Kidney epithelial cell (primary cell): ENCODE results near the gene DUOX2. TPM values are rescaled to one million over a fixed set of nuclear protein-coding genes. Genes with fewer than 3 reads are reported as not detected.

Experiments used
- DNase-seq: peaks from one replicate; pipeline ENCODE4 v3.0.0-alpha.2; 2010; ENCODE audit warnings: low read depth
- H3K27me3 ChIP-seq: 2 replicates; pipeline ENCODE4 v1.6.0; 2011; ENCODE audit warnings: low read length; ENCODE audit not compliant: control insufficient read depth, insufficient read depth
- H3K36me3 ChIP-seq: 2 replicates; pipeline ENCODE4 v1.5.1; 2011; ENCODE audit warnings: low read length; ENCODE audit not compliant: control insufficient read depth, insufficient read depth
- H3K4me3 ChIP-seq: 2 replicates; pipeline ENCODE4 v1.5.1; 2011; ENCODE audit warnings: low read depth, mild to moderate bottlenecking, control low read depth, low read length
- total RNA-seq: library from RNA; depleted of rRNA; stranded (reverse); fragments of >200 nt; gene quantifications from 2 replicates; pipeline ENCODE4 v1.2.3, GENCODE V29; 2015
- TF ChIP-seq, protein P1 (sequence below): IDR thresholded peaks from 2 replicates; pipeline ENCODE4 v1.5.1; 2011; ENCODE audit warnings: mild to moderate bottlenecking, moderate library complexity, low read length, control low read depth, inconsistent platforms; ENCODE audit not compliant: insufficient read depth, poor library complexity, severe bottlenecking

Gene DUOX2
- total RNA-seq, 1 donor from 2014 or later: 0.08 TPM

DNA sequence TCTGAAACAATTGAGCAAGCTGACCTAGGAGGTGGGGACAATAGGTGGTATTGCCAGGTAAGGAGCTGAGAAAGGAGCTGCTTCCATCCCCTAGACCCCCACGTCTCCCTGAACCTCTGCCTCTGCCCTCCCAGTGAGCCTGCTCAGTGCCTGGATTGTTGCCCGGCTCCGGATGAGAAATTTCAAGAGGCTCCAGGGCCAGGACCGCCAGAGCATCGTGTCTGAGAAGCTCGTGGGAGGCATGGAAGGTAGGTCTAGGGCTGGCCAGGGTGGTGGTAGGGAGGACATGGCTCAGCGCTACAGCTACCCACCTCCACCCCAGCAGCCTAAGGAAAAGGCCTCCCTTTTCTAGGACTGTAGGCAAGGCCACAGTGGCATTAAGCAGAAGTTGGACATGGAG, 29.1 kb upstream of the DUOX2 start:
- no peak overlapping the region for H3K4me3 ChIP-seq
- peaks cover 5% of the 10 kb centered on the region for H3K27me3 ChIP-seq
- H3K36me3 ChIP-seq: no peaks in the 10 kb centered on the region
- DNase-seq: no peak
- TF ChIP-seq, protein P1, sequence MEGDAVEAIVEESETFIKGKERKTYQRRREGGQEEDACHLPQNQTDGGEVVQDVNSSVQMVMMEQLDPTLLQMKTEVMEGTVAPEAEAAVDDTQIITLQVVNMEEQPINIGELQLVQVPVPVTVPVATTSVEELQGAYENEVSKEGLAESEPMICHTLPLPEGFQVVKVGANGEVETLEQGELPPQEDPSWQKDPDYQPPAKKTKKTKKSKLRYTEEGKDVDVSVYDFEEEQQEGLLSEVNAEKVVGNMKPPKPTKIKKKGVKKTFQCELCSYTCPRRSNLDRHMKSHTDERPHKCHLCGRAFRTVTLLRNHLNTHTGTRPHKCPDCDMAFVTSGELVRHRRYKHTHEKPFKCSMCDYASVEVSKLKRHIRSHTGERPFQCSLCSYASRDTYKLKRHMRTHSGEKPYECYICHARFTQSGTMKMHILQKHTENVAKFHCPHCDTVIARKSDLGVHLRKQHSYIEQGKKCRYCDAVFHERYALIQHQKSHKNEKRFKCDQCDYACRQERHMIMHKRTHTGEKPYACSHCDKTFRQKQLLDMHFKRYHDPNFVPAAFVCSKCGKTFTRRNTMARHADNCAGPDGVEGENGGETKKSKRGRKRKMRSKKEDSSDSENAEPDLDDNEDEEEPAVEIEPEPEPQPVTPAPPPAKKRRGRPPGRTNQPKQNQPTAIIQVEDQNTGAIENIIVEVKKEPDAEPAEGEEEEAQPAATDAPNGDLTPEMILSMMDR: no peak

DNA sequence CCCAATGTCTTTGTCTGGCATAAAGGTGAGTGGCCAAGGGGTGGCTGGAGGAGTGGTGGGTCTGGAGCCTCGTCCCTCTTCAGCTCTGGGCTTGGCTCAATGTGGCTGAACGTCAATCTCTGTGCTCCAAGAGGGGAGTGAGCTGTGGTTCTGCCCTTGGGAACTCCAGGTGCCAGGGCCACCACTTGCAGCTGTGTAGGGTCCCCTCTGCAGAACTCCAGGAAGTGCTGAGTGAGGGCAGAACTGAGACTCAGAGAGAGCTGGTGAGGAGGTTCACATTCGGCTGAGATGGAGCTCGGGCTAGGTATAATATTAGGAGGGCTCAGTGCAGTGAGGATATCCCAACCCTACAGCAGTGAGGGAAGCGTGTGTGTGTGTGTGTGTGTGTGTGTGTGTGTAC, 27.4 kb upstream of the DUOX2 start:
- no peaks in the 10 kb centered on the region for H3K36me3 ChIP-seq
- H3K27me3 ChIP-seq: peaks cover 12% of the 10 kb centered on the region

DNA sequence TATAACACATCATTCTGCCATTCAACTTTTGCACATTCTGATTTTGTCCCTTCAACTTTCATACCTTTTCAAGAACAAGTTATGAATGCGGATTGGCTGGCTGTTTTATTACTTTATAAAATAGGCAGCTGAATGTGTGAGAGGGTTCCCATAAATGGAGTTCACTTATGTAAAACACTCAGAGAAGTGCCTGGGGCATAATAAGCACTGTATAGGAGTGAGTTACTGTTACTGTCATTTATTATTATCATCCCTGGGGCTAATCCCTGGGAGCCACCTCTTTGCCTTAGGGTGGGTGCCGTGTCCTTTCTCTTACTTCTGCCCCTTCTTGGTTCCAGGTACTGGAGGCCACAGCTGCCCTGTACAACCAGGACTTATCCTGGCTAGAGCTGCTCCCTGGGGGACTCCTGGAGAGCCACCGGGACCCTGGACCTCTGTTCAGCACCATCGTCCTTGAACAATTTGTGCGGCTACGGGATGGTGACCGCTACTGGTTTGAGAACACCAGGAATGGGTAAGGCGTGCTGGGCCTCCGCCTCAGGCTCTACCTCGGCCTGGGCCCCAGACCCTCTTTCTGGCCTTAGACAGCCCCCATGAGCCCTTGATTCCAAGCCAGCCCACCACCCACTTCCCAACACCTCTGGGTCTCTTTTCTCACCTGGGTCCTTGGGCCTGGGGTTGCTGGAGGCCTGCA, 26.7 kb upstream of the DUOX2 start:
- Histone ChIP-seq H3K4me3 (no peak overlapping the region), H3K36me3 (no peaks in the 10 kb centered on the region), H3K27me3 (peaks cover 18% of the 10 kb centered on the region)
- no peak for DNase-seq
- TF ChIP-seq, protein P1: no peak

More for the DNA sequence above, 27.4 kb upstream of the DUOX2 start:
- no peak for DNase-seq
- no peak overlapping the region for H3K4me3 ChIP-seq
- TF ChIP-seq, protein P1: no peak

DNA sequence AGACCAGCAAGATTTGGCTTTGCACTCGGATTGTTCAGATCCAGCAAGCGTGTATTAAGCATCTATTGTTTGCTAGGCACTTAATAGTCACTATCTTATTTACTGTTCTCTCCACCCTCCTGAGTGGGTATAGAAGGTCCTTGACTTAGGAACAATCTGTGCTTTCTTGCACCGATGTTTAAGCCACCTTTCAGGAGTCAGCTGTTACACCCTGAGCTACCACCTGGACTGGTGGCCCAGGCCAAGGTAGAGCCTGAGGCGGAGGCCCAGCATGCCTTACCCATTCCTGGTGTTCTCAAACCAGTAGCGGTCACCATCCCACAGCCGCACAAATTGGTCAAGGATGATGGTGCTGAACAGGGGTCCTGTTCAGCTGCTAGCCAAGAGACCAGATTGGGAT, 25.8 kb upstream of the DUOX2 start:
- Histone ChIP-seq H3K36me3 (no peaks in the 10 kb centered on the region), H3K27me3 (peaks cover 21% of the 10 kb centered on the region), H3K4me3 (no peak overlapping the region)
- TF ChIP-seq, protein P1: no peak
- DNase-seq: no peak

GRCh38 chr15:45138814-45139765, 25.1 kb upstream of the DUOX2 start:
- no peak for DNase-seq
- Histone ChIP-seq H3K4me3 (no peak overlapping the region), H3K36me3 (no peaks in the 10 kb centered on the region), H3K27me3 (peaks cover 27% of the 10 kb centered on the region)
- TF ChIP-seq, protein P1: no peak
